Colonic mucosa (tissue), 4 donors: Measurements from ENCODE around the gene ZNFX1. TPM values are rescaled to one million over a fixed set of nuclear protein-coding genes. Genes with fewer than 3 reads are reported as not detected.

Source experiments
- DNase-seq: peaks from one replicate; pipeline ENCODE4 v3.0.0-alpha.2; 2020
- H3K27ac ChIP-seq: fragments of 200-600 bp; one replicate; pipeline ENCODE4 v1.8.0; 2021
- H3K27me3 ChIP-seq: fragments of 200-600 bp; one replicate; pipeline ENCODE4 v1.8.0; 2021
- H3K36me3 ChIP-seq: fragments of 200-600 bp; one replicate; pipeline ENCODE4 v1.8.0; 2021
- H3K4me1 ChIP-seq: fragments of 200-600 bp; one replicate; pipeline ENCODE4 v1.8.0; 2021; ENCODE audit warnings: mild to moderate bottlenecking
- H3K4me3 ChIP-seq: fragments of 200-600 bp; one replicate; pipeline ENCODE4 v1.8.0; 2021
- H3K9ac ChIP-seq, 2 donors: one replicate each; pipeline ENCODE4 v1.7.0; 2013; ENCODE audit warnings: control low read depth in 2 of 2, low read depth in 2 of 2, low read length in 2 of 2
- H3K9me3 ChIP-seq: fragments of 200-600 bp; one replicate; pipeline ENCODE4 v1.8.0; 2021
- intact Hi-C: fragments of 100-400 bp; cut with DNase I; formaldehyde crosslinking; loops from one replicate; pipeline ENCODE4 v1.14.1; 2022
- total RNA-seq, 2 donors: library from RNA; stranded (reverse); fragmentation: NEBNext Ultra II Directional in 1 of 2; extraction: Animal tissue kit (Norgen Biotek cat#: 25700) in 1 of 2; gene quantifications; one replicate each; pipeline ENCODE4 v1.2.1, GENCODE V29; 2021
- TF ChIP-seq, protein P1 (sequence below): fragments of 200-600 bp; IDR thresholded peaks from one replicate; pipeline ENCODE4 v1.8.0; 2022; ENCODE audit warnings: antibody characterized with exemption, mild to moderate bottlenecking
- donor health status: healthy.
- donor health status: DM: no; HTN: no; CAD: no.
- donor health status: DM: no; HTN: no; CAD: no.

ZNFX1 gene
- total RNA-seq, 2 donors from 2014 or later = 22.7 to 26.7 TPM

DNA sequence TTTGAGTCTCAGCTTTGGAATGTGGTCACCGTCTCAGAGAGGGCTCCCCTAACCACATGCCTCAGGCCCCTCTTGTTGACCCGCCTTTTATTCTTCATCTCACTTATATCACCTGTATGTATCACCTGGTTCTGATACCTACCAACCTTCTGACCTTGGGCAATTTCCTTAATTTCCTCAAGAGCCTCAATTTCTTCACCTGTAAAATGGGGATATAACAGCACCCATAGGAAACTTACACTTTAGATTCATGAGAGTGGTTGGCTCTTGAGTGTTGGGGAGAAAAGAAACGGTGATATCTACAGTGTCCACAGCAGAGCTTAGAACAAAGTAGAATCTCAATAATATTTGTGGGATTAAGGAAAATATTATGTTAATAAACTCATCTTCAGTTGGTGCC is 62.6 kb downstream of the ZNFX1 start:
- H3K9me3 ChIP-seq = no peaks in the 10 kb centered on the region
- H3K27me3 ChIP-seq = no peaks in the 10 kb centered on the region
- no peak overlapping the region for H3K4me3 ChIP-seq
- H3K27ac ChIP-seq = no peak overlapping the region
- H3K9ac ChIP-seq = no peak overlapping the region
- intact Hi-C loops = no loop called here
- no peak for DNase-seq
- peaks cover under 1% of the 10 kb centered on the region for H3K4me1 ChIP-seq
- no peaks in the 10 kb centered on the region for H3K36me3 ChIP-seq
- TF ChIP-seq, protein P1, sequence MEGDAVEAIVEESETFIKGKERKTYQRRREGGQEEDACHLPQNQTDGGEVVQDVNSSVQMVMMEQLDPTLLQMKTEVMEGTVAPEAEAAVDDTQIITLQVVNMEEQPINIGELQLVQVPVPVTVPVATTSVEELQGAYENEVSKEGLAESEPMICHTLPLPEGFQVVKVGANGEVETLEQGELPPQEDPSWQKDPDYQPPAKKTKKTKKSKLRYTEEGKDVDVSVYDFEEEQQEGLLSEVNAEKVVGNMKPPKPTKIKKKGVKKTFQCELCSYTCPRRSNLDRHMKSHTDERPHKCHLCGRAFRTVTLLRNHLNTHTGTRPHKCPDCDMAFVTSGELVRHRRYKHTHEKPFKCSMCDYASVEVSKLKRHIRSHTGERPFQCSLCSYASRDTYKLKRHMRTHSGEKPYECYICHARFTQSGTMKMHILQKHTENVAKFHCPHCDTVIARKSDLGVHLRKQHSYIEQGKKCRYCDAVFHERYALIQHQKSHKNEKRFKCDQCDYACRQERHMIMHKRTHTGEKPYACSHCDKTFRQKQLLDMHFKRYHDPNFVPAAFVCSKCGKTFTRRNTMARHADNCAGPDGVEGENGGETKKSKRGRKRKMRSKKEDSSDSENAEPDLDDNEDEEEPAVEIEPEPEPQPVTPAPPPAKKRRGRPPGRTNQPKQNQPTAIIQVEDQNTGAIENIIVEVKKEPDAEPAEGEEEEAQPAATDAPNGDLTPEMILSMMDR = no peak

DNA sequence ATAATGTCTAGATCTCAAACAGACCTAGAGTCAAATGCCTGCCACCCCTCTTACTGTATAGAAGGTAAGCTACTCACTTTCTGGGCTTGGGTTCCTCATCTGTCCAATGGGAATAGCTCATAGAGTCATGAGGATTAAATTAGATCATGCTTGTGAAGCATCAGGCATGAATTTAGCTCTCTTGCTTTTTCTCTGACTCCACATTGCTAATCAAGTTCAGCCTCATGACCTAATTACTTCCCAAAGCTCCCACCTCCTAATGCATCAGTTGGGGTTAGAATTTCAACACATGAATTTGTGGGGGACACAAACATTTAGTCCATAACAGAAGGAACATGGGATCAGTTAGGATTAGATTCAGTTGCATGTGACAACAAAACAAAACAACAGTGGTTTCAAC is 63.3 kb downstream of the ZNFX1 start:
- no peak overlapping the region for H3K27ac ChIP-seq
- DNase-seq = no peak
- no peaks in the 10 kb centered on the region for H3K27me3 ChIP-seq
- H3K9ac ChIP-seq = no peak overlapping the region
- intact Hi-C loops = no loop called here
- H3K4me1 ChIP-seq = no peaks in the 10 kb centered on the region
- H3K4me3 ChIP-seq = no peak overlapping the region
- H3K9me3 ChIP-seq = no peaks in the 10 kb centered on the region
- TF ChIP-seq, protein P1 = no peak
- no peaks in the 10 kb centered on the region for H3K36me3 ChIP-seq

DNA sequence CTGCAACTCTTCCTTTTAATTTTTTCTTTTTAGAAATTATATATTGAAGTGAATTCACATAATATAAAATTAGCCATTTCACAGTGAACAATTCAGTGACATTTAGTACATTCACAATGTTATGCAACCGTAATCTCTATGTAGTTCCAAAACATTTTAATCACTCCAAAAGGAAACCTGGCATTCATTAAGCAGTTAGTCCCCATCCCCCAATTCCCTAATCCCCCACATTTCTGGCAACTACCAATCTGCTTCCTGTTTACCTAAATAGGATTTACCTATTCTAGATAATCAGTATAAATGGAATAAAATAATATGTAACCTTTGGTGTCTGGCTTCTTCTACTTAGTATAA is 67.1 kb downstream of the ZNFX1 start:
- DNase-seq = no peak
- Histone ChIP-seq H3K9ac (no peak overlapping the region), H3K4me1 (no peaks in the 10 kb centered on the region), H3K36me3 (no peaks in the 10 kb centered on the region), H3K27ac (no peak overlapping the region), H3K9me3 (no peaks in the 10 kb centered on the region), H3K4me3 (no peak overlapping the region), H3K27me3 (no peaks in the 10 kb centered on the region)
- intact Hi-C loops = no loop called here
- TF ChIP-seq, protein P1 = no peak

DNA sequence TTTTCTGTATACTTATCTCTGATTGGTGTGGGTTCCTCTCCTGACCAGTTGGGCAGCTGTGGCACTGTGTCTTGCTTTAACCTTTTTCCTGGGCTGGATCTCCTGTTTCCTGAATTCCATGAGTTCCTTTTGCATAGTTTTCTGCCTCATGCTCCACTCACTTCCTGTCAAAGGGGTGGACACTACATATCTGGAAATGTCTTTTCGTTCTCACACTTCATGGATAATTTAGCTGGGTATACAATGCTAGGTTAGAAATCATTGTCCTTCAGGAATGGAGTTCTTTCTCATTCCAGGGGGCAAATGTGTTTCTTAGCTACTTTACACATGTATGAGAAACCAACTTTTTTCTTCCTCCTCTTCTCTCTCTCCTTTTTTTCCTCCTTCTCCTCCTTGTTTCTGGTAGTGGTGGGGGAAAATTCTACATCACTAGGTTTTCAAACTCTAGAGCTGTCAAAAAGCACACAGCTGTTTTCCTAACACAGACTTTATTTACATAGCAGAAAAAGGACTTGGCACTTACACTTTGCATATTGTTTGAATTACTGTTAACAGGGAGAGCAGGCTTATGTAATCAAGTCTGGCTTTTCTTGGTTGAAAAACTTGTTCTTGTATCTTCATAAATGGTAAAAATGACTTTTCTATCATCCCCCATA is 67.6 kb downstream of the ZNFX1 start:
- Histone ChIP-seq H3K27me3 (no peaks in the 10 kb centered on the region), H3K9me3 (no peaks in the 10 kb centered on the region), H3K36me3 (no peaks in the 10 kb centered on the region), H3K27ac (no peak overlapping the region), H3K4me3 (no peak overlapping the region), H3K9ac (no peak overlapping the region), H3K4me1 (no peaks in the 10 kb centered on the region)
- intact Hi-C loops = no loop called here
- no peak for DNase-seq
- TF ChIP-seq, protein P1 = no peak

DNA sequence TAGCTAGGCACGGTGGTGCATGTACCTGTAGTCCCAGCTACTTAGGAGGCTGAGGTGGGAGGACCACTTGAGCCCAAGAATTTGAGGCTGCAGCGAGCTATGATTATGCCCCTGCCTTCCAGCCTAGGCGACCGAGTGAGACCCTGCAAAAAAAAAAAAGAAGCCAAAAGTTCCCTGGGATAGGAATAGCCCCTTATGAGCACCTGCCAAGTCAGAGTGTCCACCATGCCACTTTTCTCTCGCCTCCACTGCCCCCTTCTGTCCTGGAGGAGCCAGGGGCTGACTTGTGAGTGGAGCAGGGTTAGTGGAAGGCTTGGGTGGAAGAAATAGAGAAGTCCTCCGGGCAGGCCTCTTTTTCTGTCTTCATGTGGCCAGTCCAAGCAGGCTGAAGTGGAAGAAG is 70.8 kb downstream of the ZNFX1 start:
- no peak overlapping the region for H3K27ac ChIP-seq
- H3K9ac ChIP-seq = no peak overlapping the region
- no peaks in the 10 kb centered on the region for H3K9me3 ChIP-seq
- no peaks in the 10 kb centered on the region for H3K36me3 ChIP-seq
- no peak for DNase-seq
- TF ChIP-seq, protein P1 = no peak
- H3K4me3 ChIP-seq = no peak overlapping the region
- intact Hi-C loops = no loop called here
- no peaks in the 10 kb centered on the region for H3K4me1 ChIP-seq
- H3K27me3 ChIP-seq = no peaks in the 10 kb centered on the region
